Mesothelial cell of epicardium (in vitro differentiated cells): ENCODE measurements around the gene GRIP1. TPM values are rescaled to one million over a fixed set of nuclear protein-coding genes. Genes with fewer than 3 reads are reported as not detected.

Experiments used
- DNase-seq, 2 experiments: peaks; one replicate each; pipeline ENCODE4 v3.0.0; 2021; ENCODE audit warnings: low spot score in 2 of 2; ENCODE audit not compliant: unreplicated experiment in 2 of 2
- H3K27ac Mint-ChIP-seq: 2 replicates; pipeline ENCODE4 v1.8.0; 2021; ENCODE audit warnings: mixed read lengths
- H3K27me3 Mint-ChIP-seq: 2 replicates; pipeline ENCODE4 v1.8.0; 2021; ENCODE audit warnings: low read depth, mixed read lengths
- H3K36me3 Mint-ChIP-seq: 2 replicates; pipeline ENCODE4 v1.8.0; 2021; ENCODE audit warnings: mixed read lengths
- H3K4me1 Mint-ChIP-seq: 2 replicates; pipeline ENCODE4 v1.8.0; 2021; ENCODE audit warnings: mixed read lengths
- H3K4me3 Mint-ChIP-seq: 2 replicates; pipeline ENCODE4 v1.8.0; 2021; ENCODE audit warnings: mild to moderate bottlenecking, moderate library complexity, mixed read lengths
- H3K9me3 Mint-ChIP-seq: 2 replicates; pipeline ENCODE4 v1.8.0; 2021; ENCODE audit warnings: mixed read lengths
- total RNA-seq: library from RNA; stranded (reverse); gene quantifications from 3 replicates; pipeline ENCODE4 v1.2.1, GENCODE V29; 2021
- TF ChIP-seq, protein P1 (sequence below): fragments of 200-600 bp; sonication (generic); IDR thresholded peaks from one replicate; pipeline ENCODE4 v1.5.0; 2021; ENCODE audit warnings: antibody characterized with exemption; ENCODE audit not compliant: unreplicated experiment

Gene GRIP1
- total RNA-seq, 1 donor from 2014 or later = 89.3 TPM

DNA sequence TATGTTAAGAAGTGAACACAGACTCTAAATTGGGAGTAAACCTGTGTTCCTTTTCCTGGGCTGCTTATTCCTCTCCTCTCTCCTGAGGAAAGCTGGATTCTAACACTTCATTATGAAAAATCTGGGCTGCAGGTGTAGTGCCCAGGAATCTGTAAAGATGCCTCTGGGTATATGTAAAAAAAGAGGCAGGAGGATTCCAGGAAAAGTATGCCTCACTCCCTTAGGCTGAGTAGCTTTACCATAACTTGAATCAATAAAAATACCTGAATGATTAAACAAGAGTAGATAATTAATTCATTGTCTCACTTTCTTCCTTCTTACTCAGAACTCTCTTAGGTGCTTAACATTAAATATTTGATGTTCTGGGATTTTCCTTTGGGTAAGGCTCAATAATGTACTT lies 185.1 kb downstream of the GRIP1 start:
- peaks cover 22% of the 10 kb centered on the region for H3K9me3 Mint-ChIP-seq
- H3K4me3 Mint-ChIP-seq = no peak overlapping the region
- H3K27me3 Mint-ChIP-seq = no peaks in the 10 kb centered on the region
- H3K27ac Mint-ChIP-seq = no peak overlapping the region
- TF ChIP-seq, protein P1, sequence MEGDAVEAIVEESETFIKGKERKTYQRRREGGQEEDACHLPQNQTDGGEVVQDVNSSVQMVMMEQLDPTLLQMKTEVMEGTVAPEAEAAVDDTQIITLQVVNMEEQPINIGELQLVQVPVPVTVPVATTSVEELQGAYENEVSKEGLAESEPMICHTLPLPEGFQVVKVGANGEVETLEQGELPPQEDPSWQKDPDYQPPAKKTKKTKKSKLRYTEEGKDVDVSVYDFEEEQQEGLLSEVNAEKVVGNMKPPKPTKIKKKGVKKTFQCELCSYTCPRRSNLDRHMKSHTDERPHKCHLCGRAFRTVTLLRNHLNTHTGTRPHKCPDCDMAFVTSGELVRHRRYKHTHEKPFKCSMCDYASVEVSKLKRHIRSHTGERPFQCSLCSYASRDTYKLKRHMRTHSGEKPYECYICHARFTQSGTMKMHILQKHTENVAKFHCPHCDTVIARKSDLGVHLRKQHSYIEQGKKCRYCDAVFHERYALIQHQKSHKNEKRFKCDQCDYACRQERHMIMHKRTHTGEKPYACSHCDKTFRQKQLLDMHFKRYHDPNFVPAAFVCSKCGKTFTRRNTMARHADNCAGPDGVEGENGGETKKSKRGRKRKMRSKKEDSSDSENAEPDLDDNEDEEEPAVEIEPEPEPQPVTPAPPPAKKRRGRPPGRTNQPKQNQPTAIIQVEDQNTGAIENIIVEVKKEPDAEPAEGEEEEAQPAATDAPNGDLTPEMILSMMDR = no peak
- no peaks in the 10 kb centered on the region for H3K4me1 Mint-ChIP-seq
- no peak for DNase-seq
- H3K36me3 Mint-ChIP-seq = peaks cover 5% of the 10 kb centered on the region

GRCh38 chr12:66491853-66492252 lies 187.0 kb downstream of the GRIP1 start:
- DNase-seq = no peak
- no peaks in the 10 kb centered on the region for H3K4me1 Mint-ChIP-seq
- peaks cover 8% of the 10 kb centered on the region for H3K36me3 Mint-ChIP-seq
- H3K4me3 Mint-ChIP-seq = no peak overlapping the region
- H3K27me3 Mint-ChIP-seq = no peaks in the 10 kb centered on the region
- peaks cover 28% of the 10 kb centered on the region for H3K9me3 Mint-ChIP-seq
- no peak overlapping the region for H3K27ac Mint-ChIP-seq
- TF ChIP-seq, protein P1 = no peak

- Mint-ChIP-seq H3K4me3 (no peak overlapping the region), H3K27me3 (no peaks in the 10 kb centered on the region), H3K36me3 (peaks cover 23% of the 10 kb centered on the region), H3K4me1 (peaks cover 13% of the 10 kb centered on the region), H3K27ac (peak overlapping the region; percentile 75), H3K9me3 (peaks cover 33% of the 10 kb centered on the region)
- TF ChIP-seq, protein P1 = no peak
- no peak for DNase-seq
These were observed 196.3 kb downstream of the GRIP1 start for GRCh38 chr12:66482351-66483203.

DNA sequence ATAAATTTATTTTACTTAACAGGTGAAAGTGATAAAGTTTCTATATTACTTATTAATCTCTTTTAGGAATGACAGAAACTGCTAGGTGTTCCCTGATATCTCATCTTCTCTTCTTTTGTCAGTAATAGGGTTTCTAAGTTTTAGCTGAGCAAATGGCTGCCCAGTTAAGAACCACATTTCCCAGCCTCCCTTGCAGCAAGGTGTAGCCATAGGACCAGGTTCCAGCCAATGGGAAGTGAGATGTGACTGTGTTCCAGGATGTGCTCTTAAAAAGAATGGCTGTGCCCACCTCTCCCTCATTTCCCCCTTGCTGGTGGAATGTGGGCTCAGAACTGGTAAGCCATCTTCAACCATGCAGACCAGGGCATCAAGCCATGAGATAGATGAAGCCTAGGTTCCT lies 210.9 kb downstream of the GRIP1 start:
- no peaks in the 10 kb centered on the region for H3K4me1 Mint-ChIP-seq
- no peaks in the 10 kb centered on the region for H3K36me3 Mint-ChIP-seq
- TF ChIP-seq, protein P1 = no peak
- no peaks in the 10 kb centered on the region for H3K27me3 Mint-ChIP-seq
- H3K4me3 Mint-ChIP-seq = no peak overlapping the region
- no peaks in the 10 kb centered on the region for H3K9me3 Mint-ChIP-seq
- H3K27ac Mint-ChIP-seq = no peak overlapping the region
- no peak for DNase-seq

GRCh38 chr12:66461331-66461730 lies 217.5 kb downstream of the GRIP1 start:
- Mint-ChIP-seq H3K9me3 (no peaks in the 10 kb centered on the region), H3K36me3 (peaks cover 6% of the 10 kb centered on the region), H3K4me1 (peaks cover 4% of the 10 kb centered on the region), H3K27ac (no peak overlapping the region), H3K27me3 (no peaks in the 10 kb centered on the region), H3K4me3 (no peak overlapping the region)
- TF ChIP-seq, protein P1 = no peak
- DNase-seq = no peak
